T47D (cell line): Measurements from ENCODE around the gene ENTPD5.
A peak's percentile ranks its signal among the peaks of the same experiment; 100 is the strongest.
"Not testable (repeated sequence)": the region's sequence is repeated elsewhere in the genome, so short reads cannot be mapped to it uniquely, and the experiment has no call there.

Source experiments
- DNase-seq, 2 experiments: peaks; one replicate each; pipeline versions ENCODE4 v3.0.0 to v3.0.0-alpha.2; 2011 to 2012; ENCODE audit warnings: low read depth in 1 of 2, low spot score in 1 of 2
- JUND ChIP-seq: IDR thresholded peaks from 2 replicates; pipeline ENCODE4 v1.6.1; 2012; ENCODE audit warnings: low read depth
- in situ Hi-C: cut with HindIII; loops from 2 replicates; pipeline ENCODE4 v1.10.0; 2016; ENCODE audit warnings: low sequenced_read_pairs, low pct_unique_long_range_greater_than_20kb

ENTPD5 gene

GRCh38 chr14:73949752-73950734, 69.0 kb downstream of the ENTPD5 start, which contains the start of the genes COQ6 and FAM161B:
TSS of gene COQ6 (plus strand) at chr14:73950302. CDS start at chr14:73950333, 31 bp downstream.
TSS of gene FAM161B (minus strand) at chr14:73950094. CDS start at chr14:73950026, 68 bp downstream.
- peak; percentile 85 to 99 for DNase-seq
- TF ChIP-seq JUND = no peak
- in situ Hi-C loops = no loop called here

- in situ Hi-C loops = no loop called here
- DNase-seq = no peak
- no peak for TF ChIP-seq JUND
These were observed 73.9 kb downstream of the ENTPD5 start for GRCh38 chr14:73945159-73945670.

GRCh38 chr14:73944432-73945158, 74.5 kb downstream of the ENTPD5 start:
- no peak for TF ChIP-seq JUND
- in situ Hi-C loops = no loop called here
- no peak for DNase-seq

GRCh38 chr14:73943083-73943482, 76.0 kb downstream of the ENTPD5 start:
- no peak for TF ChIP-seq JUND
- in situ Hi-C loops = no loop called here
- peak in 1 of 2 experiments; percentile 24 for DNase-seq

GRCh38 chr14:73942180-73942579, 76.9 kb downstream of the ENTPD5 start:
- in situ Hi-C loops = no loop called here
- DNase-seq = no peak
- TF ChIP-seq JUND = no peak

- in situ Hi-C loops = no loop called here
- no peak for DNase-seq
- no peak for TF ChIP-seq JUND
These were observed 82.1 kb downstream of the ENTPD5 start for GRCh38 chr14:73937012-73937411.

GRCh38 chr14:73936548-73936947, 82.5 kb downstream of the ENTPD5 start:
- DNase-seq = no peak
- in situ Hi-C loops = no loop called here
- TF ChIP-seq JUND = no peak

- peak; percentile 33 for DNase-seq
- in situ Hi-C loops = no loop called here
- no peak for TF ChIP-seq JUND
These were observed 83.4 kb downstream of the ENTPD5 start for GRCh38 chr14:73935666-73936065.

- TF ChIP-seq JUND = no peak
- no peak for DNase-seq
- in situ Hi-C loops = no loop called here
These were observed 94.8 kb downstream of the ENTPD5 start for GRCh38 chr14:73924337-73924736.

- in situ Hi-C loops, DNase-seq: not testable (repeated sequence)
These were observed 99.6 kb downstream of the ENTPD5 start for GRCh38 chr14:73919457-73919856.

- in situ Hi-C loops = no loop called here
- no peak for TF ChIP-seq JUND
- DNase-seq = no peak
These were observed 102.8 kb downstream of the ENTPD5 start for GRCh38 chr14:73916324-73916723.

- no peak for DNase-seq
- in situ Hi-C loops = no loop called here
- TF ChIP-seq JUND = no peak
These were observed 105.8 kb downstream of the ENTPD5 start for GRCh38 chr14:73913256-73913655.

- in situ Hi-C loops = no loop called here
- no peak for DNase-seq
- TF ChIP-seq JUND = no peak
These were observed 109.4 kb downstream of the ENTPD5 start for GRCh38 chr14:73909681-73910080.
